ENCODE measurements around the gene PLEKHJ1.

- TF ChIP-seq CTCF (IDR thresholded peaks at IDR 0.05) (no peak), POLR2A (IDR thresholded peaks at IDR 0.05) (no peak)
These were observed 2.4 kb downstream of the PLEKHJ1 start for GRCh38 chr19:2233601-2234280.

Data from adrenal gland (tissue), 5 donors.